HG03354 (cell line): ENCODE data around the gene CDH20.

ENCODE experiments used
- ATAC-seq: cut with Tn5 transposase; IDR thresholded peaks from one replicate; pipeline ENCODE4 v1.9.1; 2021; ENCODE audit warnings: mild to moderate bottlenecking; ENCODE audit not compliant: unreplicated experiment, poor library complexity, severe bottlenecking

CDH20 gene

DNA sequence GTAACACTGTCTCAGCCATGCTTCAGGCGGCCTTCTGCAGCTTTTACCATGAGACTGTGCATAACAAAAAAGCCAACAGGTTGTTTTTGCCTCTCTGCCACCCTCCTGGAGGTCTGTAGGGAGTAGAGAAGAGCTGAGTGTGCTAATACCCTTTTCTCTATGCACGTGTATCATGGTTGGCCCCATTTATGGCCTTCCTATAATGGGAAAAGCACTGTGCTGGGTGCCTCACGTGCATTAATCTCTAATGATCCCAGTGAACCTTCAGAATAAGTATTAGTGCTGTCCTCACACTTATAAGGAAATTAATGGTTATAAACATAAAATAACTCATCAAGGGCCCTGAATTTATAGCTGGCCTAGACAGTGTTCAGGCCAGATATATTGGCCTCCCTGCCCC lies 164.2 kb downstream of the CDH20 start:
- ATAC-seq = no peak

DNA sequence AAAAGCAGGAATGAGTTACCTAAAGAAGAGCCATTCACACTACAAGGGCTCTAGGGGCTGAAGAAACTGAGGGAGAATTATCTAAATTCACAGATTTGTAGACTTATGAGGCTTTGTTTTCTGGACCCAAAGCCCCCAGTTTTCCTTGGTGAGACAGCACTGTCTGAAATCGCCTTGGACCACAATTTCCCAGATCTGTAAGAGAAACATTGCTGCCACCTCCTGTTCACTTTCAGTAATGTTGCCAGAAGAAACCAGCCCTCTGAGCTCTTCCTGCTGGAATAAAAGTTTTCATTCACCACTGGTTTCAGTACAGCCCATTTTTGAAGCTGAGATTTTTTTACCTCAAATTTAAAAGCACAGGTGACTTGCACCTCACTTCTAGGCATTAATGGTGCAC lies 169.2 kb downstream of the CDH20 start:
- ATAC-seq = peak; percentile 69

DNA sequence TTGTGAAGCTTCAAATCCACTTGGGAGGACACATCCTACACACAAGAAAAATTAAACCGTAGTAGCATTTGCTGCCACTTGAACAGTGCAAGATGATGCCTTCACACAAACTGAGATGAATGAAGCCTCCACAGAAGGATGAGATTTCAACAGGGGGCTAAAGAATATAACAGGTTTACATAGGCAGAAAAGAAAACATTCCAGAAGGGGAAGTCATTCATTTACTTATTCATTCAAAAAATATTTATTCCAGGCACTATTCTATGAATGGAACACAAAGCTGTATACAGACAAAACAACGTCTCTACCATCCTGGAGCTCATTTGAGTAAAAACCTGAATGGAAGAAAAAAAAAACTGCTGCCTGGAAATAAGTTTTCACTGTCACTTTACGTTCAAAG lies 170.5 kb downstream of the CDH20 start:
- no peak for ATAC-seq

DNA sequence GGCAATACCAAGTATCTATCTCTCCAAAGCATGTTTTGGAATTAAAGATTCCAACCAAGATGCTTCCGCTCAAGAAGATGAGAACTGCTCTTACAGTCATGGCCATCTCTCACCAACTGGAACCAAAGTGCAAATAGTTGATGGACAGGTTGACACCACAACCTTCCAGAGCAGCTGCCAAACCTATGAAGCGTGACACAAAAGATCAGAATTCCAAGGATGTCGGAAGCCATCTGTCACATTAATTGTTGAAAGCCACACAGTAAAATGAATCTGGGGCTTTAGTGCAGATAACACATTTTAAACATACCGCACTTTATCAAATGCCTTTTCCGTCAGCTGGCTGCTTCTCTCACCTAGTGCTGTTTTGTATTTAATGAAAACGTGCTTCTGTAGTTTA lies 195.7 kb downstream of the CDH20 start:
- ATAC-seq = no peak

DNA sequence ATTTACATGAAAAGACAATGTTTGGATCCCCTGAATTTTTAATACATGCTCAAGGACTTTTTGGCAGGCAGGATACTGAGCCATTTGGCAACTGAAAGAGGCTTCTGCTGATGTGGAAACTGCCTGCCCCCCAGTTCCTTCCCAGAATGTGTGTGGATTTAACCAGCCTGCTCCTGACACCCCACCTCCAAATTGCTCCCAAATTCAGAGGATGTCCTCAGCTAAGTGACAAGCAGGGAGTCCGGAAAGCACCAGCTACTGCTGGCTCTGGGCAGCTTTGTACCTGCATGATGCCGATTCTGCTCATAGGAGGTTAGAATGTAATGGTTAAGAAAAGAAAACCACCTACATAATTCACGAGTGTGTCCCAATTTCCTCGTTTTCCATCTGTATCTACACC lies 197.5 kb downstream of the CDH20 start:
- no peak for ATAC-seq

DNA sequence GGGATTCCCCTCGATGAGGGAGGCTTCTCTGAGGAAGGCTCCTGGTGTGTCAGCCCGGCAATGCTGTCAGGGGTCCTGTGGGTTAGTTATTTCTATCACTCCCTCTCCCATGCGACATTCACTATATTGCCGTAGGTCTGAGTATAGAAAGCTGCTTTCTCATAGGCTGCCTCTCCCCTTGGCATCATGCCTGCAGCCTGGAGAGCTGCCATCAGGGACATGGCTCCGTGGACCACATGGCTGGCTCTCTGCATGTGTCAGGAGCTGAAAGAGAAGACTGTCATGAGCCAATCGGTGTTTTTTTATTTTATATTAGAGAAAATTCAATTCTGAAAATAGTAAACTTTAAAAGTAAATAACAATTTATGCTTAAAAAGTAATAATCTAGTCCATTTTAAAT lies 198.0 kb downstream of the CDH20 start:
- no peak for ATAC-seq

DNA sequence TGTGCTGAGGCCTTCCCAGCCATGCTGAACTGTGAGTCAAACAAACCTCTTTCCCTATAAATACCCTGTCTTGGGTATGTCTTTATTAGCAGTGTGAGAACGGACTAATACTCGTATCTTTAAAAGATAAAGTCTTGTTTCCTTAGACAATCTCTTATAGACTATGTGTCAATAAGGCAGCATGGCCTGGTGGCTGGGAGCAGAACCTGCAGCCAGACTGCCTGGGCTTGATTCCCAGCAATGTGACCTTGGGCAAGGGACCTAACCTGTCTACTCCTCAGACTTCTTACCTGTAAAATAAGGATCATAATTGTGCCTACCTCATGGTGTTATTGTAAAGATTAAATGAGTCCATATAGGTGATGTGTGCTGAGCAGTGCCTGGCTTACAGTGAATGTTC lies 198.7 kb downstream of the CDH20 start:
- no peak for ATAC-seq

DNA sequence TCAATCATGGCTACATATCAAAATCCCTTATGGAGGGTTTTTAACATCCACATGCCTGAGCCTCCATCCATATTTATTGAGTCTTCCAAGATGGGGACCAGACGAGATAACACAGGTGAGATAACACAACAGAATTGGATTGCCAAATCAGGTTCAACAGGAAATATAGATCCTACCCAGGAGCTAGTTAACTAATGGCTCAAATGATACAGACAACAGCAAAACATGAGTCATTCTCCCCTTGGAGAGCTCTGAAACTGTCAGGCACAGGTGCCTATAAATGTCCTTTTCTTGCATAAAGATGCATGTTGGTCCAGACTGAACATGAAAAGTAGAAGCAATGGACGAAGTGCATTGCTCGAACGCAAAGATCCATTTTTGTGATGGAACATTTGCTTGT lies 202.2 kb downstream of the CDH20 start:
- ATAC-seq = no peak

DNA sequence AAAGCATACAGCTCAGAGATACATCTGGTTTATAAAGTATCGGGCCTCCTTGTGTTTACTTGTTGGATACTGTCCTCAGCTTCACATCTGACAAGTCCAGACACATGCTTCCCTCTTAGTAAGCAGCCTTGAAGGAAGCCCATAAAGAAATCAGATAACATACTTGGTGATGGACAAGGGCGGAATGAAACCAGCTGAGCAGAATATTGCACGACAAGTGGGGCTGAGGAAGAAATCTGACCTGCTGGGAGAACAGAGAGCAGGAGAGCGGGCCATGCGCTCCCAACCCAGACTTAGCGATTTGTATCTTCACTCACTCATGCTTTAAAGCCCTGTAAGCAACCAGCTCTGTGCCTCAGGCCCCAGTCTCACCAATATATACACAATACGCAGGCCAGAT lies 208.4 kb downstream of the CDH20 start:
- no peak for ATAC-seq

DNA sequence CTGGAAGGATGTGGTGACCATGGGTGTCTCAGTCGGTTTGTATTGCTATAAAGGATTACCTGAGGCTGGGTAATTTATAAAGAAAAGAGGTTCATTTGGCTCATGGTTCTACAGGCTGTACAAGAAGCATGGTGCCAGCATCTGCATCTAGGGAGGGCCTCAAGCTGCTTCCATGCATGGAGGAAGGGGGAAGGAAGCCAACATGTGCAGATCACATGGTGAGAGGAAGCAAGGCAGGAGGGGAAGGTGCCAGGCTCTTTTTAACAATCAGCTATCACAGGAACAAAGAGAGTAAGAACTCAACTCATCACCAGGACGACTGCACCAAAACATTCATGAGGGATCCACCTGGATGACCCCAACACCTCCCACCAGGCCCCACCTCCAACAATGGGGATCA lies 209.4 kb downstream of the CDH20 start:
- ATAC-seq = no peak

DNA sequence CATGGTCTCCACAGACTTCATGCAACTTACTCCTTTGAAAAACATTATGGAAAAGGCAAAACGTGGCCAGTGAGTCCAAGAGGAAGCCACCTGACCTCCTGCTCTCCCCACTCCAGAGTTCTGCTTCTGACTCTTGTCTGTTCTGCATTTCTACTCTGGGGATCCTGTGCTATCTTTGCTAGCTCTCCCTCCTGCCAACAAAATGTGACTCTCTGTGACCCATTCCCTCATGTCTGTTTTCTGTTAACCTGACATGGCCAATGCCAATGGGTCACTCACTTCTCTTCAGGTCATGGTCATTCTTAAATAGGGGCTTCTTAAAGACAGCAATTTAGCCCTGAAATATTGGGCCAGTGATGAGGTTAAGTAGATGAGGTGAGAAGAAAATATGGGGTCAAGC lies 210.3 kb downstream of the CDH20 start:
- ATAC-seq = no peak

DNA sequence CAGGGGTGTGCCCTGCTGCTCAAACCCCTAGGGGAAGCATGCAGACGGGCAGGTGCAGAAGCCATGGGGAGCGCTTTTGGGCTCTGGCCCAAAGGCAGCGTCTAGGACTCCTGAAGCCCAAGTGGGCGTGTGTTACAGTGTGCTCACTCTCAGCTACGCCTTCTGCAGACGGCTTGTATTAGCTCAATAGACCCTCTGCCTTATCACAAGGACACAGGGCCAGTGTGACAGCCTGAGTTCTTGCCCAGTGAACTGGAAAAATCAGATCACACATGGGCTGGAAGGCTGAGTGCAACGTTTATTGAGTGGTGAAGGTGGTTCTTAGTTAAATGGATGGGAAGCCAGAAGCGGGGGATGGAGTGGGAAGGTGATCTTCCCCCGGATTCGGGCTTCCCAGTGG lies 210.9 kb downstream of the CDH20 start:
- no peak for ATAC-seq

DNA sequence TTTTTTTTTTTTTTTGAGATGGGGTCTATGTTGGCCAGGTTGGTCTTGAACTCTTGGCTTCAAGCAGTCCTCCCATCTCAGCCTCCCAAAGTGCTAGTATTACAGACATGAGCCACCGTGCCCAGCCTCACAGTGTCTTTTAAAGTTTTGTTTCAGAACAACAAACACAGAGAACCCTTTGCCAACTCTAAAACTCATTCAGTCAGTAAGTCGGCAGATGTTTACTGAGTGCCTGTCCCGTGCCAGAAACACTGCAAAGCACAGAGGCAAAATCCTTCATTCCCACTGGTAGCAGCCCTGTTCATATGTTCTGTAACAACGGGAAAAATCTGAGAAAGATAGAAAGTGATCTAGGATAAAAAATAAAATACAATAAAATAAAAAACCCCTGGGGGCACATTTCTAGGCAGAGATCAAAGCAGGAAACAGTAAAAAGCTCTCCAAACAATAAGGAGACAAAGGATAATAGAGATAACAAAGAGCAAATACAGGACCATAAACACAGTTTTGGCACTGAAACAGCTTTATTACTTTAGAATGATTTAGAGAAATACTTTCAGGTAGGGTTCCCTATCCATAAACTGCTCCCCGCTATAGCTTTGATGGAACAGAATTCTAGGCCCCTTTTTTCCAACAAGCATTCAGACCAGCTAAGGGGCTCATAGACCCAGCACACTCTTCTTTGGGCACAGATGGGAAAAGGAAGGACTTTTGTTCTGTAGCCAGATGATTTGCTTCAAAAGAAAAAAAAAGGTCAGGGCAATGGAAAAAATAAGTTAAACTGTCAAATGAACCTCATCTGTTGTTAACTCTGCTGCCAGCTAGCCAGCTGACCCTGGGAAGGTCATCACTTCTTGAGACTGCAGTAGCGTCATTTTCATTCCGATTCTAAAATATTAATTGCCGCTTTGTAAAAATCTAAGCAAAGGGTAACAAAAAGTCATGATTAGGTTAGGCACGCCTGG lies 212.3 kb downstream of the CDH20 start:
- no peak for ATAC-seq

DNA sequence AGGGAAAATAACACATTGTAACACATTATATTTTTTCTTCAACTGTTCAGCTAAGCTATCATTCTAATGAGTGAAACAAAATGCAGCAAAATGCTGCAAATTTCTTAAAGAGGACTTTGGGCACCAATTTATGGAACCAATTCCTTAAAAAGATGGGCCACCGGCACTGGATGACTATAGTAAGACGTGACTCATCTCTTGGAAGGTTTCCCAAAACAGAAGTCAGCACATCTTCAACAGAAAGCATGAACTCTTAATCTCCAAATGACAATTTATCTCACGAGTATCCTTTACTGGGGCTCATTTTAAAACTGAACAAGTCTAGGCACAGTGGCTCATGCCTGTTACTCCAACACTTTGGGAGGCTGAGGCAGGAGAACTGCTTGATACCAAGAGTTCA lies 213.4 kb downstream of the CDH20 start:
- no peak for ATAC-seq

DNA sequence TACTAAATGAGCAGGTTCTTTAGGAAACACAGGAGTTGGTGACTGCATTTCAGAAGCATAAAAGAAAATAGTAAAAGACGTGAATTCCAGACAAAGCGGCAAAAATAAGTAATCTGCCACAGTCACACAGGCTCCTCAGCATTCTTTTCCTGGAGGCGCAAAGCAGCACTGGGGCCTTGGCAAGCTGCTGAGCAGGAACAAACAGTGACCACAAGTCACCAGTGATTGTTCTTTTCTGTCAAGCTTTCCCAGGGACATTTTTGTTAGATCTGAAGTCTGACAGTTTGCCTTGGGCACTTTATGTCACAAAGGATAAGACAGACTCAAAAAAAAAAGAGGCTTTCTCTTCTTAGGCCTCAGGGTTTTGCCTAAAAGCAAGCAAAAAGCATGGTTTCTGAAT lies 216.2 kb downstream of the CDH20 start:
- ATAC-seq = no peak

DNA sequence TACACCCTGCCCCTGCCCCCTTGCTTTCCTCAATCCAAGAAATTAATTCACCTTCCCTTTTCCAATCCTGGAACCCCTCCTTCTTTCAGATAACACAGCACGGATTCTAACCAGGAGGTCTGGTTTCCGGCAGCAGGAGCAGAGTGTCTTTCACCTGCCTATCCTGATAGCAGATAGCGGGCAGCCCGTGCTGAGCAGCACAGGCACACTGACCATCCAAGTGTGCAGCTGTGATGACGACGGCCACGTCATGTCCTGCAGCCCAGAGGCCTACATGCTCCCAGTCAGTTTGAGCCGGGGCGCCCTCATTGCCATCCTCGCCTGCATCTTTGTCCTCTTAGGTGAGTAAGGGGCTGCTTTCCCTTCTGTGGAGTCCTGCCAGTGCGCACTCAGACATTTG lies 216.7 kb downstream of the CDH20 start:
- ATAC-seq = no peak

DNA sequence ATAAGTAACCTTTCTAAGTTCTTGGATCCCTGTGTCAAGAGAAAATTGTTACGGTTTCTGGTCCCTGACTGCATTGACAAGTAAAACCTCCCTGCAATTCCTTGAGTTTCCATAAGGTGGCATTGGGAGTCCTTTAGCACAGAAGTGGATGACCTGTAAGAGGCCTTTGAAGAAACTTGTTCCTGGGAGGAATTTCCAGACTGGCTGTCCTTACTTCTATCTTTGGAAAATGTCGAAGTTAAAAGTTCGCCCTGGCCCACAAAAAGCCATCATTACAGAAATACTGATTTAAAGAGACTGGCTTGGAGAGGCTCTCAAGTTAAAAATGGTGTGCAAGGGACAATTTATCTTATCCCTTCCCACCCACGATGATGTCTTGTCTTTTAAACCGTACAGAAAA lies 218.4 kb downstream of the CDH20 start:
- ATAC-seq = peak; percentile 84

DNA sequence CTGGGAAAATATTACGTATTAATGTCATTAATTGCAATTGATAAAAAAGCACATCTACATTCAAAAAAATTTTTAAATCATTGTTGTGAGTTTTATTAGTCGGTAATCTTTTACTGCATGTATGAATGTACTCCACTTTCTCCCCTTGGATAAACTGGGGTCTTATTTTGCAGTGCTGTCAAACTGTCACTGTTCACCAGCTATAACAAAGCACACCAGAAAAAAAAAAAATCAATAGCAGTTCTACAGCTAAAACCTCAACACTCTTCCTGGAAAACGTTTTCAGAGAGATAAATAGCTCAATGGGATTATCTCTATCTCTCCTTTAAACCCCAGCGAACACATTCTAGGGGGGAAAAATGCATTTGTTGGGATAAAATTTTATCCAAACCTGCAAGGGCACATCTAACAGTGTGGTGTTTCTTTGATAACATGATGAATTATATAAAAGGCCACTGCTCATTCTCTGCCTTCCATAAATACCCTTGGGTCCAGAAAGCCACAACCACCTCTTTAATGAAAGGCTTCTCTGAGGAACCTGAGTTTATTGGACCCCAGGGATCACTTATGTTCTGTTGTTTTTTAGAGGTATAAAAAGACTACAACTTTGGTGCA lies 219.9 kb downstream of the CDH20 start:
- ATAC-seq = no peak

DNA sequence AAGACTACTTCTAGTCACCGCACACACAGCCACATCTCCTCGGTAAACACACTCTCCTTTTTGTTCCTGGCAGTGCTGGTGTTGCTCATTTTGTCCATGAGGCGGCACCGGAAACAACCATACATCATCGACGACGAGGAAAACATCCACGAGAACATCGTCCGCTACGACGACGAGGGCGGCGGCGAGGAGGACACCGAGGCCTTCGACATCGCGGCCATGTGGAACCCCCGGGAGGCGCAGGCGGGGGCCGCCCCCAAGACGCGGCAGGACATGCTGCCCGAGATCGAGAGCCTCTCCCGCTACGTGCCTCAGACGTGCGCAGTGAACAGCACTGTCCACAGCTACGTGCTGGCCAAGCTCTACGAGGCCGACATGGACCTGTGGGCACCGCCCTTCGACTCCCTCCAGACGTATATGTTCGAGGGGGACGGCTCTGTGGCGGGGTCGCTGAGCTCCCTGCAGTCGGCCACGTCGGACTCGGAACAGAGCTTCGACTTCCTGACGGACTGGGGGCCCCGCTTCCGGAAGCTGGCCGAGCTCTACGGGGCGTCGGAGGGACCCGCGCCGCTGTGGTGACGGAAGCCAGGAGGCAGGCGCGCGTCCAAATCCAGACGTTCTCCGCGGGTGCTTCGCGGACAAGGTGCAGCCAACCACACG lies 221.0 kb downstream of the CDH20 start:
- ATAC-seq = no peak

DNA sequence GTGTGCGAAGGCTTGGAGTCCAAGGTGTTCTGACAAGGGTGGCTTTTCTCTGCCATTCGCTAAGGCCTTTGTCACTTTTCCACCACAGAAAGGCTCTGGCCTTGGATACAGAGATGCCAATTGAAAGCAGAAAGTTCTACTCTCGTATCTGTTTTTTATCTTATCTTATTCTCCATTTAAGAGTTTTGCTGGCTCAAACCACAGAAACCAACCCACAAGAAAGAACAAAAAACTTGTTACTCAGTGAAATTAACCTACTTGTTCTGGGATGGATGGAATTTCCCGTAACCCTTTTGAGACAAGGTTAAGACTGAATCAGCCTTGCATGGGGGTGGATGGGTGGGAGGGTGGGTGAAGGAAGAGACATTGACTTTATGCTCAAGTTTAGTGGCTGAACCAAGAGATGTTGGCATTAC lies 221.7 kb downstream of the CDH20 start:
- ATAC-seq = no peak

DNA sequence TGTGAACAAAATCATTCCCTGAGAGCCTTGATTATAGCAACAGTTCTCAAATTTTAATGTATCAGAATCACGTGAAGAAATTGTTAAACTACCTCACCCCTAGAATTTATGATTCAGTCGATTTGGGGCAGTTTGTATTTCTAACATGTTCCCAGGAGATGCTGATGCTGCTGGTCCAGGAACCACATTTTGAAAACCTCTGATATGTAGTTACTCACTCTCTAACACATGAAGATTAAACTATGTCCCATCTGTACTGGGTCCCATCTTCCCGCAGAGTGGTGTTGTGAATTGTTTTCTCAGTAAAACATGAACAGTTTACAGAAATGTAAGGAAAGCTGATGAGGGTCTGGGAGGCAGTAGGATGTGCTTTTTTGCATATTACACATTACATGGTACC lies 223.1 kb downstream of the CDH20 start:
- ATAC-seq = no peak
